Smooth muscle cell (in vitro differentiated cells): ENCODE data around the gene UBD. TPM values are rescaled to one million over a fixed set of nuclear protein-coding genes. Genes with fewer than 3 reads are reported as not detected.

Source experiments
- DNase-seq: peaks from one replicate; lab custom pipeline; 2025; ENCODE audit not compliant: unreplicated experiment; lab: John Stamatoyannopoulos, UW
- H2AFZ ChIP-seq: fragments of 200-600 bp; sonication (generic); 2 replicates; pipeline ENCODE4 v1.6.0; 2016; ENCODE audit warnings: antibody characterized with exemption, low read depth, mild to moderate bottlenecking
- H3F3A ChIP-seq: fragments of 200-600 bp; sonication (generic); 2 replicates; pipeline ENCODE4 v1.6.0; 2017; ENCODE audit warnings: antibody characterized with exemption, low read depth
- H3K27ac ChIP-seq: fragments of 200-600 bp; sonication (generic); 2 replicates; pipeline ENCODE4 v1.5.1; 2016; ENCODE audit warnings: low read depth, mild to moderate bottlenecking
- H3K27me3 ChIP-seq: fragments of 200-600 bp; sonication (generic); 2 replicates; pipeline ENCODE4 v1.6.1; 2016; ENCODE audit warnings: low read depth, mild to moderate bottlenecking
- H3K36me3 ChIP-seq: fragments of 200-600 bp; sonication (generic); 2 replicates; pipeline ENCODE4 v1.5.1; 2016; ENCODE audit warnings: low read depth
- H3K4me1 ChIP-seq: fragments of 200-600 bp; sonication (generic); 2 replicates; pipeline ENCODE4 v1.5.1; 2016; ENCODE audit warnings: low read depth
- H3K4me2 ChIP-seq: fragments of 200-600 bp; sonication (generic); 2 replicates; pipeline ENCODE4 v1.6.0; 2016; ENCODE audit warnings: mild to moderate bottlenecking
- H3K4me3 ChIP-seq: fragments of 200-600 bp; sonication (generic); 2 replicates; pipeline ENCODE4 v1.5.1; 2016; ENCODE audit warnings: mild to moderate bottlenecking
- H3K79me2 ChIP-seq: fragments of 200-600 bp; sonication (generic); 2 replicates; pipeline ENCODE4 v1.6.0; 2016; ENCODE audit warnings: low read depth, mild to moderate bottlenecking
- H3K9ac ChIP-seq: fragments of 200-600 bp; sonication (generic); 2 replicates; pipeline ENCODE4 v1.6.0; 2016; ENCODE audit warnings: low read depth
- H3K9me3 ChIP-seq: fragments of 200-600 bp; sonication (generic); replicated peaks from 2 replicates; pipeline ENCODE4 v1.5.1; 2016; ENCODE audit warnings: low read depth
- H4K20me1 ChIP-seq: fragments of 200-600 bp; sonication (generic); 2 replicates; pipeline ENCODE4 v1.6.0; 2016; ENCODE audit warnings: low read depth
- CTCF ChIP-seq: fragments of 200-600 bp; sonication (generic); IDR thresholded peaks from 2 replicates; pipeline ENCODE4 v1.5.1; 2017; ENCODE audit warnings: borderline replicate concordance, mild to moderate bottlenecking, antibody characterized with exemption; ENCODE audit not compliant: insufficient read depth, poor library complexity, severe bottlenecking
- WGBS: methylation state at CpG from one replicate; pipeline ENCODE4 v1.1.7; 2016; ENCODE audit warnings: low lambda C conversion rate; 5-methylcytosine and 5-hydroxymethylcytosine counted together
- polyA plus RNA-seq: library from polyadenylated mRNA; unstranded; fragments of >200 nt; fragmentation: Nextera tagmentation; extraction: Ambion mirVana; gene quantifications from 2 replicates; pipeline ENCODE4 v1.2.1, GENCODE V29; 2016
- total RNA-seq: library from RNA; depleted of rRNA; stranded (reverse); fragments of >200 nt; gene quantifications from 2 replicates; pipeline ENCODE4 v1.2.3, GENCODE V29; 2014

The UBD gene
- total and polyA plus RNA-seq, 2 experiments from 2014 or later, result 0.38 TPM; not detected in 1

GRCh38 chr6:29519291-29520010 lies 40.1 kb downstream of the UBD start:
- Histone ChIP-seq H3K4me2 (no peak overlapping the region), H3F3A (no peaks in the 10 kb centered on the region), H3K9me3 (no peaks in the 10 kb centered on the region), H3K36me3 (no peaks in the 10 kb centered on the region), H3K9ac (no peak overlapping the region), H2AFZ (no peak overlapping the region), H3K79me2 (no peaks in the 10 kb centered on the region), H4K20me1 (no peaks in the 10 kb centered on the region), H3K4me1 (no peaks in the 10 kb centered on the region), H3K4me3 (no peak overlapping the region), H3K27me3 (no peaks in the 10 kb centered on the region), H3K27ac (no peak overlapping the region)
- no peak for DNase-seq
- no peak for TF ChIP-seq CTCF
- WGBS, result 88% methylated on average over 6 of the region's 6 CpGs

GRCh38 chr6:29517728-29518440 lies 41.6 kb downstream of the UBD start:
- Histone ChIP-seq H3K27me3 (no peaks in the 10 kb centered on the region), H3K27ac (no peak overlapping the region), H3K4me2 (no peak overlapping the region), H3K9ac (no peak overlapping the region), H3K9me3 (no peaks in the 10 kb centered on the region), H3K36me3 (no peaks in the 10 kb centered on the region), H3F3A (no peaks in the 10 kb centered on the region), H3K4me1 (no peaks in the 10 kb centered on the region), H4K20me1 (no peaks in the 10 kb centered on the region), H2AFZ (no peak overlapping the region), H3K79me2 (no peaks in the 10 kb centered on the region), H3K4me3 (no peak overlapping the region)
- DNase-seq, result no peak
- no peak for TF ChIP-seq CTCF
- 82% methylated on average over 7 of the region's 7 CpGs for WGBS

GRCh38 chr6:29517245-29517644 lies 42.3 kb downstream of the UBD start:
- Histone ChIP-seq H3K9ac (no peak overlapping the region), H3K4me1 (no peaks in the 10 kb centered on the region), H3K36me3 (no peaks in the 10 kb centered on the region), H3K27ac (no peak overlapping the region), H3K9me3 (no peaks in the 10 kb centered on the region), H3F3A (no peaks in the 10 kb centered on the region), H3K4me3 (no peak overlapping the region), H3K4me2 (no peak overlapping the region), H4K20me1 (no peaks in the 10 kb centered on the region), H2AFZ (no peak overlapping the region), H3K79me2 (no peaks in the 10 kb centered on the region), H3K27me3 (no peaks in the 10 kb centered on the region)
- WGBS, result 89% methylated on average over 1 of the region's 1 CpG
- no peak for TF ChIP-seq CTCF
- no peak for DNase-seq
